Progenitor cell of endocrine pancreas (in vitro differentiated cells): ENCODE measurements around the gene C22orf39. TPM values are rescaled to one million over a fixed set of nuclear protein-coding genes. Genes with fewer than 3 reads are reported as not detected.

Experiments
- DNase-seq: peaks from one replicate; pipeline ENCODE4 v3.0.0; 2021; ENCODE audit warnings: low spot score; ENCODE audit not compliant: unreplicated experiment
- H3K27ac Mint-ChIP-seq: 2 replicates; pipeline ENCODE4 v1.8.0; 2021; ENCODE audit warnings: mild to moderate bottlenecking, moderate library complexity, mixed read lengths
- H3K27me3 Mint-ChIP-seq: 2 replicates; pipeline ENCODE4 v1.8.0; 2021; ENCODE audit warnings: mixed read lengths
- H3K36me3 Mint-ChIP-seq: 2 replicates; pipeline ENCODE4 v1.8.0; 2022; ENCODE audit warnings: mixed read lengths; ENCODE audit not compliant: insufficient read depth
- H3K4me1 Mint-ChIP-seq: 2 replicates; pipeline ENCODE4 v1.8.0; 2021; ENCODE audit warnings: low read depth, mixed read lengths
- H3K4me3 Mint-ChIP-seq: 2 replicates; pipeline ENCODE4 v1.8.0; 2021; ENCODE audit warnings: low read depth, mild to moderate bottlenecking, moderate library complexity, mixed read lengths
- H3K9me3 Mint-ChIP-seq: 2 replicates; pipeline ENCODE4 v1.8.0; 2021; ENCODE audit warnings: low read depth, mixed read lengths
- CTCF ChIP-seq: fragments of 200-600 bp; sonication (generic); IDR thresholded peaks from one replicate; pipeline ENCODE4 v1.5.0; 2021; ENCODE audit warnings: antibody characterized with exemption, mild to moderate bottlenecking; ENCODE audit not compliant: unreplicated experiment
- total RNA-seq: library from RNA; stranded (reverse); gene quantifications from 2 replicates; pipeline ENCODE4 v1.2.1, GENCODE V29; 2021

C22orf39 gene
- total RNA-seq, 1 donor from 2014 or later, result 28.8 TPM

- H3K27me3 Mint-ChIP-seq, result no peaks in the 10 kb centered on the region
- H3K4me3 Mint-ChIP-seq, result no peak overlapping the region
- no peak for DNase-seq
- H3K4me1 Mint-ChIP-seq, result peaks cover 11% of the 10 kb centered on the region
- H3K9me3 Mint-ChIP-seq, result no peaks in the 10 kb centered on the region
- TF ChIP-seq CTCF, result no peak
- no peak overlapping the region for H3K27ac Mint-ChIP-seq
- H3K36me3 Mint-ChIP-seq, result peaks cover 3% of the 10 kb centered on the region
Measured at GRCh38 chr22:19483481-19484244, 36.2 kb upstream of the C22orf39 start.

- DNase-seq, result no peak
- no peaks in the 10 kb centered on the region for H3K27me3 Mint-ChIP-seq
- H3K4me1 Mint-ChIP-seq, result peaks cover 20% of the 10 kb centered on the region
- H3K36me3 Mint-ChIP-seq, result peaks cover 3% of the 10 kb centered on the region
- no peak for TF ChIP-seq CTCF
- H3K4me3 Mint-ChIP-seq, result no peak overlapping the region
- no peaks in the 10 kb centered on the region for H3K9me3 Mint-ChIP-seq
- H3K27ac Mint-ChIP-seq, result no peak overlapping the region
Measured at GRCh38 chr22:19482297-19482696, 34.8 kb upstream of the C22orf39 start.

- Mint-ChIP-seq H3K27ac (no peak overlapping the region), H3K27me3 (no peaks in the 10 kb centered on the region), H3K4me1 (peaks cover 21% of the 10 kb centered on the region), H3K4me3 (peak overlapping the region; percentile 97), H3K36me3 (peaks cover 3% of the 10 kb centered on the region), H3K9me3 (no peaks in the 10 kb centered on the region)
- TF ChIP-seq CTCF, result no peak
- DNase-seq, result no peak
Measured at GRCh38 chr22:19480789-19481188, 33.3 kb upstream of the C22orf39 start.

GRCh38 chr22:19480173-19480568 lies 32.7 kb upstream of the C22orf39 start:
- H3K27ac Mint-ChIP-seq, result peak overlapping the region; percentile 100
- peaks cover 3% of the 10 kb centered on the region for H3K36me3 Mint-ChIP-seq
- no peaks in the 10 kb centered on the region for H3K9me3 Mint-ChIP-seq
- DNase-seq, result no peak
- H3K4me3 Mint-ChIP-seq, result peak overlapping the region; percentile 97
- no peaks in the 10 kb centered on the region for H3K27me3 Mint-ChIP-seq
- H3K4me1 Mint-ChIP-seq, result peaks cover 21% of the 10 kb centered on the region
- TF ChIP-seq CTCF, result no peak

GRCh38 chr22:19479355-19480172 lies 32.1 kb upstream of the C22orf39 start, which contains the start of gene CDC45:
TSS of gene CDC45 (plus strand) at chr22:19479920. CDS start at chr22:19479969, 49 bp downstream.
- TF ChIP-seq CTCF, result no peak
- Mint-ChIP-seq H3K27me3 (no peaks in the 10 kb centered on the region), H3K36me3 (peaks cover 3% of the 10 kb centered on the region)

More at GRCh38 chr22:19479355-19480172, 32.1 kb upstream of the C22orf39 start, which contains the start of gene CDC45:
- no peaks in the 10 kb centered on the region for H3K9me3 Mint-ChIP-seq
- H3K4me3 Mint-ChIP-seq, result peak within 1 kb of the TSS; percentile 97
- H3K27ac Mint-ChIP-seq, result peak within 1 kb of the TSS; percentile 100
- peak; percentile 82 for DNase-seq
- peaks cover 21% of the 10 kb centered on the region for H3K4me1 Mint-ChIP-seq
